Spinal cord (tissue), 10 donors: ENCODE results near the gene AEBP2. TPM values are rescaled to one million over a fixed set of nuclear protein-coding genes. Genes with fewer than 3 reads are reported as not detected.
"Not testable (repeated sequence)": the region's sequence is repeated elsewhere in the genome, so short reads cannot be mapped to it uniquely, and the experiment has no call there.

Source experiments
- DNase-seq, 6 donors: peaks; one replicate each; pipeline versions ENCODE4 v3.0.0 to v3.0.0-alpha.2; 2013 to 2015; ENCODE audit warnings: low spot score in 6 of 6, low read depth in 4 of 6
- H3K27ac ChIP-seq: one replicate; pipeline ENCODE4 v1.5.1; 2013; ENCODE audit warnings: low read depth, low read length, control low read depth
- H3K27me3 ChIP-seq: one replicate; pipeline ENCODE4 v1.6.1; 2013; ENCODE audit warnings: low read length; ENCODE audit not compliant: control insufficient read depth, insufficient read depth
- H3K36me3 ChIP-seq: one replicate; pipeline ENCODE4 v1.6.1; 2013; ENCODE audit warnings: low read length; ENCODE audit not compliant: control insufficient read depth, insufficient read depth
- H3K4me1 ChIP-seq: one replicate; pipeline ENCODE4 v1.6.1; 2013; ENCODE audit warnings: low read length; ENCODE audit not compliant: control insufficient read depth, insufficient read depth
- H3K4me3 ChIP-seq: one replicate; pipeline ENCODE4 v1.5.1; 2013; ENCODE audit warnings: low read depth, low read length, control low read depth
- H3K9me3 ChIP-seq: one replicate; pipeline ENCODE4 v1.6.1; 2013; ENCODE audit warnings: low read length; ENCODE audit not compliant: control insufficient read depth, insufficient read depth
- WGBS: methylation state at CpG from one replicate; pipeline ENCODE4 v1.1.5; 2013; ENCODE audit warnings: missing lambda C conversion rate; ENCODE audit not compliant: insufficient coverage; 5-methylcytosine and 5-hydroxymethylcytosine counted together
- long read RNA-seq, 4 donors: transcript quantifications; one replicate each; lab custom pipeline, GENCODE V29; 2026
- polyA plus RNA-seq, 2 donors: library from polyadenylated mRNA; unstranded; fragments of 120-200 nt; gene quantifications; one replicate each; pipeline ENCODE4 v1.2.1, GENCODE V29; 2013; ENCODE audit not compliant: insufficient read length in 2 of 2
- total RNA-seq, 2 donors: library from RNA; depleted of rRNA in 1 of 2; stranded (reverse); fragments of 120-200 nt in 1 of 2; fragments of >200 nt in 1 of 2; gene quantifications; one replicate each; pipeline versions ENCODE4 v1.2.3 to v1.2.4, GENCODE V29; 2013 to 2014
- donor health status: healthy.

The AEBP2 gene
- total RNA-seq (10 to 100 TPM; 35.6 to 54.5 TPM), polyA plus RNA-seq (10 to 100 TPM; 21.9 to 25.3 TPM)
- long read RNA-seq, donor 1, full-length matches to known transcripts = 4 of 4 reads
- long read RNA-seq, donor 1, partial matches to known transcripts = 0 of 4 reads
- long read RNA-seq, donor 1, other reads (novel, unspliced or antisense) = 0 of 4 reads
- long read RNA-seq, donor 2 = 0 reads
- long read RNA-seq, donor 3, partial matches to known transcripts = 0 of 3 reads
- long read RNA-seq, donor 3, other reads (novel, unspliced or antisense) = 0 of 3 reads
- long read RNA-seq, donor 4, full-length matches to known transcripts = 3 of 3 reads
- long read RNA-seq, donor 4, partial matches to known transcripts = 0 of 3 reads
- long read RNA-seq, donor 4, other reads (novel, unspliced or antisense) = 0 of 3 reads

GRCh38 chr12:19439059-19440018, at the start of gene AEBP2:
Gene AEBP2 (plus strand): TSS chr12:19439492. CDS start chr12:19439700, 208 bp downstream.
- Histone ChIP-seq H3K27me3 (no peaks in the 10 kb centered on the region), H3K27ac (peak within 1 kb of the TSS; percentile 90), H3K36me3 (peaks cover 4% of the 10 kb centered on the region), H3K4me1 (peaks cover 11% of the 10 kb centered on the region), H3K9me3 (no peaks in the 10 kb centered on the region), H3K4me3 (peak within 1 kb of the TSS; percentile 83)
- peak; percentile 84 to 99 (median 90) for DNase-seq
- WGBS = 2% methylated on average over 97 of the region's 102 CpGs

DNA sequence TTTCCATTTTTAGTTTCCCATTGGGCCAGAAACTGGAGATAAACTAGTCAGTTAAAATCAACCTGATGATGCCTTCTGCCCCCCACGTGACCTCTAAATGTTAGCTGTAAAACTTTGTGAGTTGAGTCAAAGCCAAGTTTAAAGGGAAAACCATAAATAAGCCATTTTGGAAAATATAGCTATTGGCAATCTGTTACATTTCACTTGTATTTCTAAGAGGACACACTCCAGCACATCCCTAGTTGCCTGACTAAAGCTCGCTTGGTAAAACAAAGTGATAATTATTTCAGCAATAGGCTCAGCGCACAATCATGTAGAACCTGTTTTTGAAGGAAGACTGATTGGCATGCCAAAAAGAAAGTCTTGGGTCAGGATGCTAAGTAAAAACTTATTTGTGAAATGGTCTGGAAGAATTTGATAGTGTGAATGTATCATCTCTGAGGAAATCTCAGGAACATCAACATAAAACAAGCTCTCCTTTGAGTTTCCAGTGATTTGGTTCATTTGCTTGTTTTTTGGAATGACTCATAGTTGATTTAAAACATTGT, 49.2 kb upstream of the AEBP2 start:
- Histone ChIP-seq H3K4me1 (no peaks in the 10 kb centered on the region), H3K4me3 (no peak overlapping the region), H3K36me3 (no peaks in the 10 kb centered on the region), H3K9me3 (no peaks in the 10 kb centered on the region), H3K27ac (no peak overlapping the region), H3K27me3 (no peaks in the 10 kb centered on the region)
- peak in 1 of 6 donors; percentile 41 for DNase-seq
- no CpG with 5 or more reads among the region's 3 CpGs for WGBS

GRCh38 chr12:19392644-19393043, 46.6 kb upstream of the AEBP2 start:
- 90% methylated on average over 2 of the region's 8 CpGs for WGBS
- H3K27me3 ChIP-seq, H3K4me1 ChIP-seq, DNase-seq, H3K36me3 ChIP-seq, H3K4me3 ChIP-seq, H3K27ac ChIP-seq, H3K9me3 ChIP-seq: not testable (repeated sequence)

- Histone ChIP-seq H3K27ac (no peak overlapping the region), H3K27me3 (no peaks in the 10 kb centered on the region), H3K4me3 (no peak overlapping the region), H3K9me3 (no peaks in the 10 kb centered on the region), H3K36me3 (no peaks in the 10 kb centered on the region), H3K4me1 (no peaks in the 10 kb centered on the region)
- no CpG with 5 or more reads among the region's 2 CpGs for WGBS
- DNase-seq = no peak
These were observed 44.9 kb upstream of the AEBP2 start for GRCh38 chr12:19394385-19394784.

DNA sequence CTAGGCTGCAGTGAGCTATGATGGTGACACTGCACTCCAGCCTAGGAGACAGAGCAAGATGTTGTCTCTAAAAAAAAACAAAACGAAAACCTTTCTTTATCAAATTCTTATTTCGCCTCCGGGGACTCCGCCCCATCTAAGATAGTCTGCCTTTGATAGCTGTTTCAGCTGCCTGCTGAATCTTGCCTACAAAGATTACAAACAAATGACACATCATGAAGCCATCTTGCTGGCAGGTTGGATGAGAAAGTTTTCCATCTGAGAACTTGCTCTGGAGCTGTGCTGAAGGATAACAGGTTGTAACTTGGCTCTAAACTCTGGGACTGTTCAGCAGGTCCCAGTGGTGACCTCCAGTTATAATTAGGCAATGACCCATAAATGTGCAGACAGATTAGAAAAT, 41.8 kb upstream of the AEBP2 start:
- DNase-seq = no peak
- Histone ChIP-seq H3K36me3 (no peaks in the 10 kb centered on the region), H3K27me3 (no peaks in the 10 kb centered on the region), H3K4me3 (no peak overlapping the region), H3K4me1 (no peaks in the 10 kb centered on the region), H3K27ac (no peak overlapping the region), H3K9me3 (no peaks in the 10 kb centered on the region)
- WGBS = no CpG with 5 or more reads among the region's 4 CpGs

DNA sequence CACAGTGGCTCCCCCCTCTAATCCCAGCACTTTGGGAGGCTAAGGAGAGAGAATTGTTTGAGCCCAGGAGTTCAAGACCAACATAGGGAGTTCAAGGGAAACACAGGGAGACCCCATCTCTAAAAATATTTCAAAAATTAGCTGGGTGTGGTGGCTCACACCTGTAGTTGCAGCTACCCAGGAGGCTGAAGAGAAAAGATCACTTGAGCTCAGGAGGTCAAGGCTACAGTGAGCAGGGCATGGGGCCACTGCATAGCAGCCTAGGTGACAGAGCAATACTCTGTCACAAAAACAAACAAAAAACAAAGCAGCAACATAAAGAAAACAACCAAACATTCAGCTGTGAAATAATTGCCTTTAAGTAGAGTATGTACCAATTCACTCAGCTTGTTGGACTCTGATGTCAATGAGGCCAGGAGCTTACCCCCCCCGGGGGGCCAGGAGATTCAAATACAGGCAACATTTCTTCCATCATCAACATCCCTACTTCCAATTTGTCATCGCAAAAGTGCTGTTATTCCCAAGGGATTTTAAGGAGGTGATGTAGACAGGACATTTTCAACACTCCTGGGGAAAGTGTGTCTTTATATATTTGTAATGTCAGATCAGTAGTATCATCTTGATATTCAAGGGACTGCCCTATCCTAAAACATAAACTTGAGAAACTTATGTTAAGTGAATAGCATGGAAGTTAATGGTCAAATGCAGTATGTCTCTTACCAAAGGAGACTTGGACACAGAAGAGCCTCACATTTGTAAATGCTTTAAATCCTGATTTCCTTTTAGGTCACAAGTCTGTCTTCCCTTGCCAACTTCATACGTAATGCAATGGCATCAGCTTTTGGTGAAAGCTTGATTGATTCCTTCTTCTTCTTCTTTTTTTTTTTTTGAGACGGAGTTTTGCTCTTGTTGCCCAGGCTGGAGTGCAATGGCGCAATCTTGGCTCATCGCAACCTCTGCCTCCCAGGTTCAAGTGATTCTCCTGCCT, 40.6 kb upstream of the AEBP2 start:
- no peak for DNase-seq
- H3K27me3 ChIP-seq = no peaks in the 10 kb centered on the region
- no peaks in the 10 kb centered on the region for H3K9me3 ChIP-seq
- H3K4me3 ChIP-seq = no peak overlapping the region
- WGBS = no CpG with 5 or more reads among the region's 6 CpGs
- H3K36me3 ChIP-seq = no peaks in the 10 kb centered on the region
- no peak overlapping the region for H3K27ac ChIP-seq
- no peaks in the 10 kb centered on the region for H3K4me1 ChIP-seq

GRCh38 chr12:19400649-19401285, 38.5 kb upstream of the AEBP2 start:
- not testable (repeated sequence) for DNase-seq, H3K9me3 ChIP-seq, H3K27me3 ChIP-seq, H3K36me3 ChIP-seq, H3K4me1 ChIP-seq, H3K4me3 ChIP-seq, H3K27ac ChIP-seq
- WGBS = 92% methylated on average over 7 of the region's 9 CpGs

GRCh38 chr12:19402211-19402610, 37.1 kb upstream of the AEBP2 start:
- Histone ChIP-seq H3K4me3 (no peak overlapping the region), H3K36me3 (no peaks in the 10 kb centered on the region), H3K27me3 (no peaks in the 10 kb centered on the region), H3K4me1 (no peaks in the 10 kb centered on the region), H3K27ac (no peak overlapping the region), H3K9me3 (no peaks in the 10 kb centered on the region)
- DNase-seq = no peak
- WGBS = 75% methylated on average over 5 of the region's 6 CpGs
